Endometrium (tissue), 2 donors: ENCODE data around the gene LDLRAD3.

Experiments used
- FAIRE-seq: peaks from 2 replicates; lab custom pipeline; 2012; peaks lifted over from hg19 to GRCh38; lab: Jason Lieb, UNC
- donor health status: control.
- donor health status: control.

LDLRAD3 gene

DNA sequence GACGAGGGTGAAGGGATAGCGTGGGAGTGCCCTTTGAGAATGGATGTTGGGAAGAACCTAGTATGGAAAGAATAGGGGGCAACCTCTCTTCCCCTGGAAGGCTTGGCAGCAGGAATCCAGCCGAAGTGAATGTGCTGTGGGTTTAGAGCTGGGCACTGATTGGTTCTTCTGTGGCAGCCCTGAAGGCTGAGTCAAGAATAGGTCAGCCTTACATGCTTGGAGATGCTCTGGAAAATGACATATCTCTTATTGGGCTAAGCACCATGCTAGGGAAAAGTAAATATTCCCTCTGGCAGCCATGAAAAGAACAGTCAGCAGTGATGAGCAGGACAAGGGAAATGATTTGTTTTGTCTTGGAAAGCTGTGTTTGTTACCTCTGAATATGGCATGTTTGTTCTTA lies 195.9 kb downstream of the LDLRAD3 start:
- no peak for FAIRE-seq

DNA sequence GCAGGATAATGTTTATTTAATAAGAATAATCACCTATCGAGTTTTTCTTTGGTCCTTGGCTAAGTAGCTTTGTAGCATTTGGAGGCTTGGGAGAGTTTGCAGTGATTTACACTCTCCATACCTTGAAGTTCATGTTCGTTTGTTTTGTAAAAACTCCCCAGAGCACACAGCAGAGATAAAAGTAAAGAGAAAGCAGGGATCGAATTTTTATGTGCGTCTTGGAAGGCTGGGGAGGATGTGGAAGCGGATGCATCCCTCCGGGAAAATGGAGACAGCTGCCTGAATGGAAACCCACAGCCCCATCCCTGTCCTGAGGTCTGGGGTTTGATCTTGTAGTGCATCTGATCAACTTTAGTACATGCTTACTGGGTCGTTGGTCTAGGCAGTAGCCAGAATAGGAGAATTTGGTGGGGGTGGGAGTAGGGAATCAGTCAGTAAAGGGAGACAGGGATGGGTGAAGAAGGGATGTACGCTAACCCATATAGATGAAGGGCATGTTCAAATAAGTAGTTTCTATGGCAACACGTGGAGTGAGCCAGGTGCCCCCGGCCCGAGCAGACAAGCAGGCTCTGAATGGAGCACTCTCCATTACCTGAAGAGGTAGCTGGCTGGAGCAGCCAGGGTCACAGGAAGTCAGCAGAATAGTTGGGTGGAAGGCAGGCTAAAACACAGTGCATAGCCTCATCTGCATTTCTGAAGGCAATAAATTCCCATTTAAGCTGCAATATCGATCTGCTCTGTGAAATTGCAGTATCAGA lies 197.5 kb downstream of the LDLRAD3 start:
- no peak for FAIRE-seq

DNA sequence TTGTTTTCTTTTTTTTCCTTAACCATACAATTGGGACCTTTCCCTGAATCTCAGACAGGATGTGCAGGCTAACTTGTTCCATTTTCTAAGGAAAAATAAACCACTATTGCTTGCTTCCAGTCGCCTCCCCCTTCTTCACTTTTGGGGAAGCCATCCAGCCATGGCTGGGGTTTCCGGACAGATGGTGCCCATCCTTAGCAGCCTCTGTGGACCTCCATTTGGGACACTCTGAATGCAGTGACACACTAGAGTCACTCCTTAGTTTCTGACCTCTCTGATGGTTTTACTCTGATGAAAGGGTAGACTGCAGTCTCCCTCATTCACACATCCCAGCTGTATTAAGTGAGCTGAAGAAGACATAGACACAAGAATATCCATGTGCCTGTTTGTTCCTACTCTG lies 198.1 kb downstream of the LDLRAD3 start:
- FAIRE-seq: no peak

DNA sequence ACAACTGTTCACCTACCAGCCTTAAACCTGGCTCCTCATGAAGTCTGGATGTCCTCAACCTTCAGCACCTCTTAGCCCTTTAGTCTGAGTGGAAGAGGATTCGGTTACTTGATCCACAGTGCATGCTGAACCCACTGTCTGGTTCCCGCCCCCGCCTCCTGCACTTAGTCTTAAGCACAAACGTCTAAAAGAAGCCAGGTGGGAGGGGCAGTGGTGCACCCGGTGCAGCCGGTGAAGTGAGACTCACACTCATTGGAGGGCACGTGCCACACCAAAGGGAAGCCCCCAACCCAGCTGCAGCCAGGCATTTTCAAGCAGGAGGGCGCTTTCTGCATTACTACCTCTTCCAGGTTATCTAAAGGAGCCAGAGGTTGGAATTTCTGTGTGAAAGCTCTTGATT lies 198.6 kb downstream of the LDLRAD3 start:
- FAIRE-seq: no peak

DNA sequence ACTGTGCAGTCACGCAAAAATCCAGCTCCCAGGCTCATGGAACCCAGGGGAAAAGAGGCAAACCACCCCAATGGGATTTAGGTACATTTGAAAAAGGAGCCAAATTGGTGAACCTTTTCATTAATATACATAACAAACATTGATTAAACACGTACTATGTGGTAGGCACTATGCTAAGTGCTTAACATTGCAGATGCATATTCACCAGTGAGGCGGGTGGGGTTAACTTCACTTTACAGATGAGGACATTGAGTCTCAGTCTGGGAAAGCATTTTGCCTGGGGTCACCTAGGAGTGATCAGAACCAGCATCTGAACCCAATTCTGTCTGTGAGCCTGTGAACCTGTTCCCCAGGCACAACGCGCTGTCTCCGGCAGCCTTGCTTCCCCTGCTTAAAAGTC lies 199.0 kb downstream of the LDLRAD3 start:
- FAIRE-seq: no peak

DNA sequence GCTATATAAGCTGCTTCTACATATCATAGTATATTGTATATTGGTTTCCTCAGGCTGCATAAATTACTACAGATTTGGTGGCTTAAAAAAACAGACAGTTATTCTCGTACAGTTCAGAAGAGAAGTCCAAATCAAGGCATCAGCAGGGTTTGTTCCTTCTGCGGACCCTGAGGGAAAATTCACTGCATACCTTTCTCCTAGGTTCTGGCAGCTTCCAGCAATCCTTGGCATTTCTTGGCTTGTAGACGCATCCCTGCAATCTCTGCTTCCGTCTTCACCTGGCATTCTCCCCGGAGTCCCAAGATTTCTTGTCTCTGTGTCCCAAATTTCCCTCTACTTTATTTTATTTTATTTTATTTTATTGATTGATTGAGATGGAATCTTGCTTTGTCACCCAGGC lies 202.6 kb downstream of the LDLRAD3 start:
- FAIRE-seq: no peak

DNA sequence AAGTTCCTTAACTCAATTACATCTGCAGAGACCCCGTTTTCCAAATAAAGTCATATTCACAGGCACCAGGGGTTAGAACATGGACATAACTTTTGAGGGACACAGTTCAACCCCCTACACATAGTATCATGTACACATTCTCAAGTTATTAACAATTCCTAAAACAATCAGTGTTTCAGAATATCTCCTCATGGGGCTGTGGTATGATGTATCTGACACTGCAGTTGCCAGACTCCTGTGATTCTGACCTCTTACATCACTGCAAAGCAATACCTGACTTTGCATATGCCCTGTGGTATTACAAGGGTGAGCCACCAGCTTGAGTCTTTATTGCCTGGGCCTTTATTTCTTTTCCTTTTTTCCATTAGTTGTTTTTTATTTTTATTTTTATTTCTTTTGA lies 203.6 kb downstream of the LDLRAD3 start:
- no peak for FAIRE-seq

DNA sequence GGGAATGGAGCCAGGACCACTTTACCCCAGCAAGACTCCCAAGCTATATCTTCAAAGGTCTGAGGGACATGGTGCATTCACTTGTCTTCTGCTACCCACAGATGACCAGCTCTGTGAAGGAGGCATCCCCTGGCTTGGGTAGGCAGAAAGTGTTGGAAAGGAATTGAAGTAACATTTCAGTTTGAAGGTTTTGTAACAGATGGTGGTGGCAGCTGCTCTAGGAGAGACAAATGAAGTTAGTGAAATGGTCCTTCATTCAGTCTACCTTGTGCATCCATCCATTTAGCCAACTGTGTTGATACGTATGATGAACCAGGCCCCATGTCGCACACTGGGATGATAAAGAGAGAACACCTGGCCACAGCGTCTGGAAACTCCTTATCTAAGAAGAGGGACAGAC lies 204.8 kb downstream of the LDLRAD3 start:
- FAIRE-seq: no peak

DNA sequence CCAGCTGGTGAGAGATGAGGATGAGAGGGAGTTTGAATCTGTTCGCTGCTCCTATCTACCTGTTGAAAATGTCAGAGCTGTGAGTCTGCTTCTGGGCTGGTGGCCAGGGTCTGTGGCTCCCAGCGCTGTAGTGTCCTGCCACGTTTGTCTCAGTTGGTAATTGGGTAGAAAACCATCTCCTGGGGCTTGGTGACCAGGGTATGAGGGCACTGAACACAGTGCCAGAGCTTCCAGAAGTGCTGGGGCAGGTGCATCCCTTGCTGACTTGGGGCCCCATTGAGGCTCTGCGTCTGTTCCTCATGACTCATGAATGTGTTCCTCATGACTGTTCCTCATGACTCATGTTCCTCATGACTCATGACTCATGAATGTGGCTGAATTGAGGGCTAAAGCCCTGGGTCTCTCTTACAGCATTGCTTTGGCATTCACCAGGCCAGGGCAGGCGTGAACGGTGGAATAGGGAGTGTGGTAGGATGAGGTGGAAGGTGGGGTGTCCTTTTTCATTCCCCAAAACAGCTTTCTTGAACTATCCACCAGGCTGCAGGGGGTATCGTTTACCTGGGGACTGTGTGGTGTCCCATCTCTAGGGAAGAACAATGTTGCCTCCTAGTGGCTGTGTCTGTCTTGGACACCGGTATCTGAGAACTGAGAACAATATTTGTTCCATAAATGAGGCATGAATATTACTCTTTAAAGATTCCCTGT lies 205.8 kb downstream of the LDLRAD3 start:
- no peak for FAIRE-seq

DNA sequence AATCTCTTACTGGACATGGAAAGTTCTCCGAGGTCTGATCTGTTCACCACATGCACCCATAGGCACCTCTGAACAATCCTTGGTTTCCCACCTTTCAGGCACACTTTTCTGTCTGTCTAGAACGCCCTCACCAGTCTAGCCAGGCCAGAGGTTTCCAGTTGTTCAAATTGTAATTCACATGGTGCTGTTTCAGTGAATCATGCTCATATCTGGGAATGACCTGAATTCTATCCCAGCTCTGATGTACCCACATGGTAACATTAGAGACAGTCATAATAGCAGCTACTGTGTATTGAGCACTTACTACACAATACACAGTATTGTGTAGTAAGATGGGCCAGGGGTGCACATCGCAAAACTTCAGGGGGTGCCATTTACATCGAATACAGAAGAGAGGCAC lies 207.1 kb downstream of the LDLRAD3 start:
- no peak for FAIRE-seq

DNA sequence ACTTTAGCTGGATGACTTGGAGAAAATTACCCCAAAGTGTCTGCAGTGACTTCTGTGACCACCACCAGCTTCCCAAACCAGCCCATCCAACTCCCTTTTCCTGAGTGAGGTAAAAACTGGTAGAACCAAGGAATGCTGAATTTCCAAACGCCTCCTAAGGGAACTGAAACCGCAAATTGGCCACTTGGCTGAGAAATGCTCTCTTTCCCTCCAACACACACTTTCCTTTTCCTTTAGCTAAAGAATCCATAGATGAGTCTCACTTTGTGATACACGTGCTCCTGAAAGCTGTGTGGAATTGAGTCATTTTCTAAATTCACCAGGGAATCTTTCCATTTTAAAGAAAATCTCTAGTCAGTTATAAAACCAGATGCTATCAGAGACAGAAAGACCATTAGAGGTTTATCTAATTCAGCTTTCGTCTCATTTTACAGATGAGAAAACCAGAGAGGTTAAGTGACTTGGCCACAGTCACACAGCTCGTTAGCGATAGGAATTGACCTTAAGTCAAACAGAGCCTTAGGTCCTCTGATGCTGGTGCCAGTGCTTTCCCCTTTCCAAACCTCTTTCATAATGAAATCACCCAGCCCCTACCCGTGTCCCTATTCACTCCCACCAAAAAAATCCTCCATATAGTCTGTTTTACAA lies 208.2 kb downstream of the LDLRAD3 start:
- FAIRE-seq: no peak

DNA sequence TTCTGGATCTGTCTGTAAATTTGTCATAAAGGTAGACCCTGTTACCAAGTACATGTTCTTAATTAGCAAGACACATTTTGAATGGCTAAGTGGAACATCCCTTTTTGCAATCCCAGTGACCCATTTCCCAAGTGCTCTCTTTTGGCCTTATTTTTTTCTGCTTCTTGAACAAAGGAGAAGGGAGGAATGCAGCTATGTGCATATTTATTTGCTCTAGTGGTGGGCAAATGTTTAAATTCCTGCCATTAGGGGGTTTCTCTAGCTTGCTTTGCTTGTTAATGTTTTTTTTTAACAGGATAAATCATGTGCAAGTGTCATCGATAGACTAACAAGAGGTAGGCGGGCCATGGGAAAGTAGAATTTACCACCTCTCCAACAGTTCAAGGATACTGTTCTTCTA lies 209.7 kb downstream of the LDLRAD3 start:
- FAIRE-seq: no peak

DNA sequence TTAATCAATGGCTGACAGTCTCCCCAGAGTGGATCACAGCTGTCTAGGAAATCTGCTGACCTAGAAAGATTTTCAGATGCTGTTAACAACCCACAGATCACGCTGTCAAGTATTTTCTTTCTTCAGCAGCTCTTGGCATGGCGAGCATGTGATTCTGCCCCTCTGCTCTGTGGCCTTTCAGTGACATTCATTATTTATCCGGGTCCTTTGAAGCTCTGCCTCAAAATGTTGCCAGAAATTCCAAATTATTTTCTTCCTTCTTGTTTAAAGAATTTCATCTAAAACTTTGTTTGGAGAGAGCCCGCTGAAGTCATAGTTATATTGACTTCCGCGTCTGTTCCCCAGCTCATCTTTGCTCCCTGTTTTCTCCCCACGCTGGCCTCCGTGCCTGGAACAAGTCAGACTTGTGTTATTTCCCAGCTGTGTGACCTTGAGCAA lies 211.3 kb downstream of the LDLRAD3 start:
- FAIRE-seq: no peak

DNA sequence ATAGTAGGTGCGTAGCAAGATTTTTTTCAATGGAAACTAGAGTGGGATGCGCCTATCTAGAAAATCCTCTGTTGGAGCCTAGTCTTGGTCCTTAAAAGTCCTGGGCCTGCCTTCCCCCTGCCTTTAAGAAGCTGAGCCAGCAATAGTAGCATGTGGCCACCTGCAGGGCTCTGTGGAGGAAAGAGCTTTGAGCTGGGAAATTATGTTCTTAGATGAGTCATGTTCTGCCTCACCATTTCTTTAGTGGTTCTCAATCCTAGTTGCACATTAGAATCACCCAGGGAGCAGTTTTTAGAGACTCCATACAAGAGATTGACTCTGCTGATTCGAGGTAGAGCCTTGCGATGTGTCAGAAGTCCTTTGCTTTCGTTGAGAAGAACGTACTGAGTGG lies 211.9 kb downstream of the LDLRAD3 start:
- no peak for FAIRE-seq

DNA sequence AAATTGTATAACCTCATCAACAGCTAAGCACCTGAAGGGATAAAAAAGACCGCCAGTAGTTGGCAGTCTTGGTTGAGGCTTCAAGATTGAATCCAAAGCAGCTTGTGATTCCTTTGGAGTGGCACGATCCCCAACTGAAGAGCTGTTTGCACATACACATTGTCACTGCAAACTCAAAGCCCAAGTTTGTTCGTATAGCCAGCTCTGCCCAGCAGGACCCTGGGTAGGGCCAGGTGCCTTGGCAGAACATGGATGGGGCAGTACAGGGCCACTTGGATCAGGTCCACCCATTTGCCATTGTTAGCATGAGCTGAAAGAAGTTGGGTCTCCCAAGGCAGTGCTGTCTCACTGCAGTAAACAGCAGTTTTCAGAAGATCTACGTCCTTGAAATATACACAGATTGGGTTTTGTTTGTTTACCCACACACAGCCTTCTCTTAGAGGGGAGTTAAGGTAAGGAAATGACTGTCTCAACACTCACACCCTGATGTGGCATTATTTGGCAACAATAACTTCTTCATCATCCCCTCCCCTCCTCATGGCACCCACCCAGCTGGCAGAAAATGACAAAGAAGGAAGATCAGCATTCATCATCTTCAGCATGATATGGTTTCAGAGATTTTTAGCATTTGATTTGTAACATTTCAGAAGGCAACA lies 212.4 kb downstream of the LDLRAD3 start:
- FAIRE-seq: no peak

DNA sequence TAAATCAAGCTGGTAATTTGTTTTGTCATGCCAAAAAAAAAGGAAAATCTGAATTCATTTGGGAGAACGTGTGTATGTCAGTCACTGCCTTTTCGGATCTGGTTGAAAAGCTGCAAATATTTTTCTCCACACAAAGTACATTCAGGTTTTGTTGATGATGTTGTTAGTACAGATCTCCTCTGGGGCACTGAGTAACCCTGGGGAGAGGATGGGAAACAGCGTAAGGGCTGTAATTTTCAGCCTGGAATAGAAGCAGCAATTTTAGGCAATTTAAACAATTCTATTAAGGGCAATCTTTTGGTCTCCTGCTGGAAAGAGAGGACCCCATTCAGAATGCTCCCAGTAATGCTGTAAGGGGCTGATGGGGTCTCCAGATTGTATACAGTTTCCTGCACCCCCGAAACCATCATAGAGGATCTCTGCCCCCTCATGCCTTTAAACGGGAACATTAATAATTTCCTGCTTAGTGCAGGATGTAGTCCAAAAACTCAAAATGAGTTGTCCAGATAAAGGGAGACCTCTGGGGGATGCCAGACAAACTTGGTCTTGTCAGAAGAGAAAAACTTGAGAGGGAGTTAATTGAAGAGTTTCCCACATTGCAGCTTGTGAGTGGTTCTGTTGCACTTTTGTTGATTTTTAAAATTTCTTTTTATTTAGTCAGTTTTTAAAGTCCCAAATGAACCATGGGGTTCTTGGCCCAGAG lies 213.1 kb downstream of the LDLRAD3 start:
- FAIRE-seq: no peak

DNA sequence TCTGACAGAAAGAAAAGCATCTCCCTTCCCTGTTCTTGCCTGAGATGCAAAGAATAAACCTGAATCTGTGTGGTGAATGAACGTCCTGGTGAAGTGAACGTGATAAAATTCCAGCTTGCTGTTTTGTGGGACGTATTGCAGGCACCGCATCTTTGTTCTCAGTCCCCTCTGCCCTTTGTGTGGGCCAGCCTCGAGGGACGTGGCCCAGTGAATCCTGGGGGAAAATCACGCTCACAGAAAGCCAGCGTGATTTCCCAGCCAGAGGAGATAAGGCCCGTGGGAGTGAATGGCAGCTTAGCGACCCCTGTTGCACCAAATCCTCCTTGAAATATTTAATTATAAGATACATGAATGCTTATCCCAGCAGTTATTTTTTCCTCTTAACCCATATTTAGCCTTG lies 216.2 kb downstream of the LDLRAD3 start:
- FAIRE-seq: no peak

DNA sequence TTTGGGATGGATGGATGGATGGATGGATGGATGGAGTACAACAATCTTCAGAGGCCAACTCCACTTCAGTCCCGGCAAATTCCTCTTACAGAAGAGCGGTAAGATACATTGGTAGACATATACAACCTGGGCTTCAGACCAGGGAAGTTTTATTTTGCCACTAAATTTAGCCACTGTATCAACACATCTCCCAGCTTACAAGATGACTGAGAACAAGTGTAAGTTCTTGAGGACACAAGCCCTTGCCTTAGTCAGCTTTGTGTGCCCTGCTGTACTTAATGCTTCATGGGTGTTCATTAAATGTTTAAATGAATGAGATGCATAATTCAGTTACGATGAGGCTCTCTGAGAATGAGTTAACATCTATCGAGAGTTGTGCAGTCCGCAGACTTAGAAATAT lies 217.7 kb downstream of the LDLRAD3 start:
- FAIRE-seq: no peak

DNA sequence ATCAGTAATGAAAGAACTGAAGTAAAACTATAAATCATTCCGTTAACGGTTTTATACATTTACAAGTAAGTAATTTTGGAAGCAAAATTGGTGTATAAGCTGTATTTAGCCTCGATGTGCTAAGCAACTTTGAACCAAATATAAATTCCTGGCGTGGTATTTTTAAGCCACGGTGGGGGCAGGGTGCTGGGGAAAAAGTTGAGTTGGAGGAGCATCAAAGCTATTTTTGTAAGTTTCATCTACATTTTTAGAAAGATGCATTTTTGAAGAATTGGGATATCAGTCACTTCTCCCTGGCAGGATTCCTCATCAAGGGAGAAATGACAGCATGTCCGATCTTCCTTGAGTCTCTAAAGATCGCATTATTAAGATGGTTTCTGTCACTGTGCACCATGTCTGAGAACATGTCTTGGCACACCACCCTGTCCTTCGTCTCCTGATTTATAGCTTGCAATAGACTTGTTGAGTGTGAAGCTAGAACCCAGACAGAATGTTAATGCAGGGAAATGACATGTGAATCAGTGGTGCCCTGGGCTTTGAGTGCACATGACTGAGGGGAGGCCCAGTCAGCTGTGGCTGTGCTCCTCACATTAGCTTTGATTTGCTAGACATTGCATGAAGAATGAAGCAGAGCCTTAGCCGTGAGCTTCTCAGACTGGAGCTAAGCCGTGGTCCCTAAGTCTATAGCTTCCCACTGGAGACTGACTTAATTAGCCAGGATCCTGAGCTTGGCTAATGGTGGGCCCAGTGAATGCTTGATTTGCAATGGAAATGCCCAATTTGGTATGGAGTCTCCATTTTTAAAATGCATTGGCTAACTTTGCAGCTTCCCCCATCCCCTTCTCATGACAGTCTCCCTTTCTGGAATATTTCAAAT lies 218.4 kb downstream of the LDLRAD3 start:
- FAIRE-seq: no peak

DNA sequence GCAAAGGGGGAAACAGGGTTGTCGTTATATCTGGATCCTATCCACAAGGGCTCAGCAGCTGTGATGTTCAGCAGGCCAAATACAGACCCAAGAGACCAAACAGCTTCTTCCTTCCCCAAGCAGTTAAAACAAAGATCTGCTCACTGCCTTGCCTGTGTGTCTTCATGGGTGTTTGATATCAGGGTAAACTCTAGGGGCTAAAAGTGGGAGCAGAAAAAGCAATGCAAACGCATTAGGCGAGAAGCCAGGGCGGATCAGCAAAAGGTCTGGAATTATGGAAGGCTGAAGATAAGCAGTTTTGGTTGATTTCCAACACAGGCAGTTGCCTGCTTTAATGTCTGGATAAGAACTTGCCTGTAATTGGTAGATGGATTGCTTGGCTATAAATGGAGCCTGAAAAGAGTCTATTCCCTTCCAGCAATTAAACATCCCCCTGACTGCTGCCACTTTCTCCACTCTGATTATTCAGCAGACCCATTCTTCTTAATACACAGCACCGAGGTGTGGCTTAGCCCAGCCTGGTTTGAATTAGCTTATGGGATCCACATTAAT lies 219.1 kb downstream of the LDLRAD3 start:
- FAIRE-seq: no peak
